ENCODE data around the gene ZNF467. TPM values are rescaled to one million over a fixed set of nuclear protein-coding genes. Genes with fewer than 3 reads are reported as not detected.

Gene ZNF467
- polyA plus RNA-seq, 1 experiment, result 0.14 TPM

DNA sequence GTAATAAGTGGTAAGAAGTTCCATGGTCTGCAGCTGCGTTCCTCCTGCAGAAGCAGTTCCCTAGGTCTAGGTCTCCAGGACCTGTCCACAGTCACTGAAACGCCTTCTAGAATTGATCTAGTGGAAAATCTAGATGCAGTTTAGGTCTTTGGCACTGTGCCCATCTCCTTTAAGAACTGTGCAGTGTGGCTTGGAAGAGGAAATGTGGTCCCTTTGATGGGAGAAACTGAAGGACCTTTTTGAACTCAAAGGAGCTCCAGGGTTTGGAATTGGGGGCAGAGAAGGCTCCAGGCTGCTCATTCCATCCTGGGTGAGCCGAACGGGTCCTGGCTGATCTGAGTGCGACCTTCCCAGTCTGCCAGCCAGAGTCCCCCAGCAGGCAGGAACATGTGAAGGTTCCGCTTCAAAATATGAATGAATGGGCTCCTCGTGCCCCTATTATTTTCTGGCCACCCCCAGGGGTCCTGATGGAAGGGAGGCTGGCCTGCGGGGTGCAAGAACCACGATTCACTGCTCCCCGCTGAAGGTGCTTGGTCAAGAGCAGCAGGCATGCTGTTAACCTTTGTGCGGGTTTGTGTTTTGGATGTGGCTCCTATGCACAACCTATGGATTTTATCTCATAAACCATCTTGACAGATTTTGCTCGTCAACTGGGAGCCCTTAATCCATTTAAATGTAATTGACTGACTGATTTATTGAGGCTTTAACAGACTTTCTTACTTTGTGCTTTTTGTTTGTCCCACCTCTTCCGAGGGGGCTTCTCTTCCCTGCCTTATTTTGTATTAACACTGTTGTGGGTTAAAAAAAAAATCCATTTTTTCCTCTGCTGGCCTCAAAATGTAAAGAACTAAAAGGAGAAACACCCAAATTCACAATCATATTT, 36.7 kb downstream of the ZNF467 start:
- no peak overlapping the region for H3K4me3 ChIP-seq (ENCODE audit: low read depth, low read length)
- CTCF ChIA-PET, result no interaction called here
- DNase-seq (ENCODE audit: low read depth, low spot score), result no peak
- POLR2A ChIA-PET, result no interaction called here
- TF ChIP-seq, protein P1, sequence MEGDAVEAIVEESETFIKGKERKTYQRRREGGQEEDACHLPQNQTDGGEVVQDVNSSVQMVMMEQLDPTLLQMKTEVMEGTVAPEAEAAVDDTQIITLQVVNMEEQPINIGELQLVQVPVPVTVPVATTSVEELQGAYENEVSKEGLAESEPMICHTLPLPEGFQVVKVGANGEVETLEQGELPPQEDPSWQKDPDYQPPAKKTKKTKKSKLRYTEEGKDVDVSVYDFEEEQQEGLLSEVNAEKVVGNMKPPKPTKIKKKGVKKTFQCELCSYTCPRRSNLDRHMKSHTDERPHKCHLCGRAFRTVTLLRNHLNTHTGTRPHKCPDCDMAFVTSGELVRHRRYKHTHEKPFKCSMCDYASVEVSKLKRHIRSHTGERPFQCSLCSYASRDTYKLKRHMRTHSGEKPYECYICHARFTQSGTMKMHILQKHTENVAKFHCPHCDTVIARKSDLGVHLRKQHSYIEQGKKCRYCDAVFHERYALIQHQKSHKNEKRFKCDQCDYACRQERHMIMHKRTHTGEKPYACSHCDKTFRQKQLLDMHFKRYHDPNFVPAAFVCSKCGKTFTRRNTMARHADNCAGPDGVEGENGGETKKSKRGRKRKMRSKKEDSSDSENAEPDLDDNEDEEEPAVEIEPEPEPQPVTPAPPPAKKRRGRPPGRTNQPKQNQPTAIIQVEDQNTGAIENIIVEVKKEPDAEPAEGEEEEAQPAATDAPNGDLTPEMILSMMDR (IDR thresholded peaks at IDR 0.05; ENCODE audit: low read depth, low read length), result no peak
- no peaks in the 10 kb centered on the region for H3K9me3 ChIP-seq (ENCODE audit: control insufficient read depth, insufficient read depth, low read length)
- peaks cover 6% of the 10 kb centered on the region for H3K27me3 ChIP-seq (ENCODE audit: control insufficient read depth, insufficient read depth, low read length)
- no peak overlapping the region for H3K27ac ChIP-seq (ENCODE audit: low read depth, low read length)

DNA sequence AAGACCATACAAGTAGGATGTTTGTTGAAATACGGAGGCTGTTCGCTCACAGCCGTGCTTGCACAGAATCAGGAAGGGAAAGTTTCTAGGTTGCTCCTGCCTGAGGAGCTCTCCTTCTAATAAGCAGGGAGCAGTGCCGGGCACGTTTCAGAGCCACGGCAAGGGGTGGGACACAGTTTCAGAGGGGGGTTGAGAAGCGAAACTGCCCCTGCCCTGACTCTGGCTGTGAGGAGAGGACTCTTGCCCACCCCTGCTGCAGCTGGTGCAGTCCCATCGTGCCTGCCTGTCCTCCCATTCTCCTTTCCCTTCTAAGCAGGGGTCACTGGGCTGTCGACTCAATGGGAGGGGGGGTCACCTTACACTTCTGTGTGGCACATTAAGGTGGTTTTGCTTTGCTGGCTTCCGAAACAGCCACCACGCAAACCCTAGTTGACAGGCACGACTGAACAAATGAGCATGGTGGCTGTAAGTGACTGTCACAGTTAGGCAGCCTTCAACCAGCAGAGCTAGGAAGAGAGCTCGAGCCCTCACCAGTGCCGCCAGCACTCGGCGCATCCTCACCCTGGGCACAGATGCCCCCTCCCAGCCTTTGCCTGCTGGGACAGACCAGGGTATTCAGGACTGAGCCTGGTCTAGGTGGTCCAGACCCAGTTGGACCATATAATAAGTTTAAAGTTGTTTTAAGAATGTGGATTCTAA, 37.5 kb downstream of the ZNF467 start:
- Histone ChIP-seq H3K9me3 (ENCODE audit: control insufficient read depth, insufficient read depth, low read length) (no peaks in the 10 kb centered on the region), H3K4me3 (ENCODE audit: low read depth, low read length) (no peak overlapping the region), H3K27me3 (ENCODE audit: control insufficient read depth, insufficient read depth, low read length) (peaks cover 3% of the 10 kb centered on the region), H3K27ac (ENCODE audit: low read depth, low read length) (no peak overlapping the region)
- TF ChIP-seq, protein P1 (IDR thresholded peaks at IDR 0.05; ENCODE audit: low read depth, low read length), result no peak
- POLR2A ChIA-PET, result no interaction called here
- CTCF ChIA-PET, result no interaction called here
- DNase-seq (ENCODE audit: low read depth, low spot score), result no peak

DNA sequence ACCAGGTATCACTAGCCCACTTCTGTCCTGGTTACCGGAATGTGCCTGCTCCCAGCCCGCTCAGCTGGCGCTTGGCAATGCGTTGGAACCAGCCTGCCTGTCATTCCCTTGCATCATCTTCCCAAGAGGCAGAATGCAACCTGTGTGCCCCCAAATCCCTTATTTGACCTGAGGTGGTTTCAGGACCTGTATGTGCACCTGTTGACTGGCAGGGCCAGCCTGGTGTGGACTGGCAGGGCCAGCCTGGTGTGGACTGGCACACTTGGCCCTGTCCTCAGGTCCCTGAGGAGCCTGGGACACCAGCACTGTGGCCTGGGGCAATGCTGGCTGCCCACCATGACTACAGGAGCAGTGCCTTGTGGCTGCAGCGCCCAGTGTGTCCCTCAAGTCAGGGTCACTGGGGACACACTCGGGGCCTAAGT, 38.2 kb downstream of the ZNF467 start:
- Histone ChIP-seq H3K27me3 (ENCODE audit: control insufficient read depth, insufficient read depth, low read length) (peaks cover 3% of the 10 kb centered on the region), H3K27ac (ENCODE audit: low read depth, low read length) (no peak overlapping the region), H3K9me3 (ENCODE audit: control insufficient read depth, insufficient read depth, low read length) (no peaks in the 10 kb centered on the region), H3K4me3 (ENCODE audit: low read depth, low read length) (no peak overlapping the region)
- DNase-seq (ENCODE audit: low read depth, low spot score), result no peak
- ChIA-PET POLR2A (no interaction called here), CTCF (no interaction called here)
- TF ChIP-seq, protein P1 (IDR thresholded peaks at IDR 0.05; ENCODE audit: low read depth, low read length), result no peak

DNA sequence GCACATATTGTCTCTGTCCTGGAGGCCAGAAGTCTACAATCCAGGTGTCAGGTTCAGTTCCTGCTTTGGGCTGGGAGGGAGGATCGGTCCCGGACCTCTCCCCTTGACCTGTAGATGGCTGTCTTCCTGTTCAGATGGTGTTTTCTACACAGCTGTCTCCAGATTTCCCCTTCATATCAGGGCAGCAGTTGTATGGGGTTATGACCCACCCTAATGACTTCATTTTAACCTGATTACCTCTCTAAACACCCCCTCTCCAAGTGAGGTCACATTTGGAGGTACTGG, 38.7 kb downstream of the ZNF467 start:
- no peak for DNase-seq (ENCODE audit: low read depth, low spot score)
- ChIA-PET CTCF (no interaction called here), POLR2A (no interaction called here)
- Histone ChIP-seq H3K27me3 (ENCODE audit: control insufficient read depth, insufficient read depth, low read length) (peaks cover 3% of the 10 kb centered on the region), H3K9me3 (ENCODE audit: control insufficient read depth, insufficient read depth, low read length) (no peaks in the 10 kb centered on the region), H3K4me3 (ENCODE audit: low read depth, low read length) (no peak overlapping the region), H3K27ac (ENCODE audit: low read depth, low read length) (no peak overlapping the region)
- TF ChIP-seq, protein P1 (IDR thresholded peaks at IDR 0.05; ENCODE audit: low read depth, low read length), result no peak
